SIG-M5 treated with dmso at 0.1 percent for 504 hours (cell line): Measurements from ENCODE around the gene RAPGEF2.
A peak's percentile ranks its signal among the peaks of the same experiment; 100 is the strongest.
"Not testable (repeated sequence)": the region's sequence is repeated elsewhere in the genome, so short reads cannot be mapped to it uniquely, and the experiment has no call there.

Source experiments
- DNase-seq: peaks from one replicate; lab custom pipeline; 2025; ENCODE audit not compliant: unreplicated experiment; lab: John Stamatoyannopoulos, UW

Gene RAPGEF2

GRCh38 chr4:159097144-159097543 is 5.7 kb upstream of the RAPGEF2 start:
- no peak for DNase-seq

GRCh38 chr4:159097785-159098184 is 5.1 kb upstream of the RAPGEF2 start:
- DNase-seq: no peak

GRCh38 chr4:159098482-159099127 is 4.3 kb upstream of the RAPGEF2 start:
- no peak for DNase-seq

GRCh38 chr4:159101988-159102621 is 774 bp upstream of the RAPGEF2 start:
- no peak for DNase-seq

- DNase-seq: no peak
Observed at GRCh38 chr4:159103384-159103990, 608 bp downstream of the RAPGEF2 start.

GRCh38 chr4:159104694-159105414 is 2.0 kb downstream of the RAPGEF2 start:
- peak; percentile 51 for DNase-seq

GRCh38 chr4:159105761-159106243 is 2.9 kb downstream of the RAPGEF2 start:
- peak; percentile 16 for DNase-seq

GRCh38 chr4:159106636-159107035 is 3.8 kb downstream of the RAPGEF2 start:
- DNase-seq: no peak

- DNase-seq: no peak
Observed at GRCh38 chr4:159107203-159107925, 4.5 kb downstream of the RAPGEF2 start.

GRCh38 chr4:159108124-159108523 is 5.2 kb downstream of the RAPGEF2 start:
- no peak for DNase-seq

GRCh38 chr4:159110961-159111360 is 8.1 kb downstream of the RAPGEF2 start:
- DNase-seq: no peak

GRCh38 chr4:159111416-159111815 is 8.5 kb downstream of the RAPGEF2 start:
- DNase-seq: no peak

- not testable (repeated sequence) for DNase-seq
Observed at GRCh38 chr4:159113366-159113765, 10.5 kb downstream of the RAPGEF2 start.

- not testable (repeated sequence) for DNase-seq
Observed at GRCh38 chr4:159116098-159116497, 13.2 kb downstream of the RAPGEF2 start.

- DNase-seq: not testable (repeated sequence)
Observed at GRCh38 chr4:159116693-159117092, 13.8 kb downstream of the RAPGEF2 start.

- DNase-seq: no peak
Observed at GRCh38 chr4:159117564-159117963, 14.7 kb downstream of the RAPGEF2 start.

GRCh38 chr4:159117968-159118367 is 15.1 kb downstream of the RAPGEF2 start:
- DNase-seq: no peak

GRCh38 chr4:159121371-159121770 is 18.5 kb downstream of the RAPGEF2 start:
- no peak for DNase-seq

- DNase-seq: no peak
Observed at GRCh38 chr4:159126716-159127115, 23.8 kb downstream of the RAPGEF2 start.

- no peak for DNase-seq
Observed at GRCh38 chr4:159127745-159128518, 25.1 kb downstream of the RAPGEF2 start.
